Psoas muscle (tissue), 8 donors: Measurements from ENCODE around the gene MNT. TPM values are rescaled to one million over a fixed set of nuclear protein-coding genes. Genes with fewer than 3 reads are reported as not detected.

Source experiments
- ATAC-seq, 4 donors: fragments of 200-7000 bp; cut with Tn5 transposase; one replicate each; pipeline ENCODE4 v1.9.1; 2020; ENCODE audit warnings: moderate library complexity in 3 of 4, mild to moderate bottlenecking in 2 of 4
- DNase-seq, 2 donors: peaks; one replicate each; pipeline ENCODE4 v3.0.0-alpha.2; 2020
- H3K27ac ChIP-seq: fragments of 200-600 bp; one replicate; pipeline ENCODE4 v1.8.0; 2022
- H3K27me3 ChIP-seq, 3 donors: fragments of 200-600 bp in 1 of 3; one replicate each; pipeline versions ENCODE4 v1.6.1 to v1.8.0; 2013 to 2022; ENCODE audit warnings: low read length in 2 of 3, mild to moderate bottlenecking in 2 of 3, moderate library complexity in 1 of 3; ENCODE audit not compliant: insufficient read depth in 3 of 3
- H3K36me3 ChIP-seq, 2 donors: fragments of 200-600 bp in 1 of 2; one replicate each; pipeline versions ENCODE4 v1.6.1 to v1.8.0; 2013 to 2022; ENCODE audit warnings: low read depth in 1 of 2, mild to moderate bottlenecking in 1 of 2, moderate library complexity in 1 of 2; ENCODE audit not compliant: insufficient read depth in 1 of 2
- H3K4me1 ChIP-seq: fragments of 200-600 bp; one replicate; pipeline ENCODE4 v1.8.0; 2022
- H3K4me3 ChIP-seq: fragments of 200-600 bp; one replicate; pipeline ENCODE4 v1.8.0; 2022; ENCODE audit warnings: mild to moderate bottlenecking
- H3K9me3 ChIP-seq: fragments of 200-600 bp; one replicate; pipeline ENCODE4 v1.8.0; 2022
- CTCF ChIP-seq: fragments of 200-600 bp; IDR thresholded peaks from one replicate; pipeline ENCODE4 v1.8.0; 2022; ENCODE audit warnings: antibody characterized with exemption
- WGBS, 3 donors: extraction: QIAGEN DNeasy Blood & Tissue Kit; methylation state at CpG; one replicate each; pipeline versions ENCODE4 v1.1.6 to v1.1.7; 2013; 5-methylcytosine and 5-hydroxymethylcytosine counted together
- intact Hi-C, 2 donors: fragments of 100-400 bp; cut with DNase I; formaldehyde crosslinking; loops; one replicate each; pipeline versions ENCODE4 v1.11.0 to v1.14.2; 2022
- polyA plus RNA-seq, 3 donors: library from polyadenylated mRNA; stranded (reverse); fragments of 200-250 nt; gene quantifications; one replicate each; pipeline ENCODE4 v1.2.3, GENCODE V29; 2013
- total RNA-seq, 4 donors: library from RNA; stranded (reverse); fragmentation: NEBNext Ultra II Directional in 2 of 4; extraction: Animal tissue kit (Norgen Biotek cat#: 25700) in 2 of 4; gene quantifications; one replicate each; pipeline versions ENCODE4 v1.2.1 to v1.2.4, GENCODE V29; 2021 to 2023
- donor health status: healthy with polysubstance abuse.
- donor health status: DM: no; HTN: no; CAD: no; lungs with moderate emphysema.
- donor health status: Bipolar disorder and iron deficiency.
- donor health status: healthy.
- donor health status: DM: yes; HTN: yes; CAD: no.
- donor health status: DM: no; HTN: no; CAD: no.
- donor health status: DM: no; HTN: no; CAD: no.
- donor health status: DM: yes; HTN: yes; CAD: no.

The MNT gene
- total and polyA plus RNA-seq, 7 donors, result 2.5 to 11.7 (median 7.0) TPM

- DNase-seq (no peak), ATAC-seq (no peak)
- intact Hi-C loops, result loop anchor here in 1 of 2 donors (10.0 kb wide), 1 partner anchor 578 kb away; no protein-coding TSS in a partner anchor
- TF ChIP-seq CTCF, result no peak
- H3K27ac ChIP-seq, result no peak overlapping the region
- H3K27me3 ChIP-seq, result no peaks in the 10 kb centered on the region
- WGBS, 3 donors, result 37 to 54% (median 45%) methylated on average over 2 of the region's 2 CpGs
- no peaks in the 10 kb centered on the region for H3K9me3 ChIP-seq
- H3K4me3 ChIP-seq, result no peak overlapping the region
- peaks cover 0 to 6% of the 10 kb centered on the region in 2 donors for H3K36me3 ChIP-seq
- peaks cover 4% of the 10 kb centered on the region for H3K4me1 ChIP-seq
These were observed 26.4 kb upstream of the MNT start for GRCh38 chr17:2427215-2427614.

- intact Hi-C loops, result loop anchor here in 1 of 2 donors (10.0 kb wide), 1 partner anchor 582 kb away; no protein-coding TSS in a partner anchor
- H3K36me3 ChIP-seq, result peaks cover 0 to 21% of the 10 kb centered on the region in 2 donors
- WGBS, 3 donors, result 82 to 89% (median 86%) methylated on average over 6 of the region's 6 CpGs
- H3K9me3 ChIP-seq, result no peaks in the 10 kb centered on the region
- no peak for ATAC-seq
- H3K4me3 ChIP-seq, result no peak overlapping the region
- DNase-seq, result no peak
- H3K4me1 ChIP-seq, result peaks cover 15% of the 10 kb centered on the region
- no peak for TF ChIP-seq CTCF
- no peak overlapping the region for H3K27ac ChIP-seq
- no peaks in the 10 kb centered on the region for H3K27me3 ChIP-seq
These were observed 22.4 kb upstream of the MNT start for GRCh38 chr17:2423271-2423670.

- H3K9me3 ChIP-seq, result no peaks in the 10 kb centered on the region
- ATAC-seq (peak; percentile 62 to 74 (median 66)), DNase-seq (peak in 1 of 2 donors; percentile 73)
- peaks cover 0 to 21% of the 10 kb centered on the region in 2 donors for H3K36me3 ChIP-seq
- H3K27me3 ChIP-seq, result no peaks in the 10 kb centered on the region
- no peak overlapping the region for H3K4me3 ChIP-seq
- peaks cover 20% of the 10 kb centered on the region for H3K4me1 ChIP-seq
- 64 to 86% (median 65%) methylated on average over 27 of the region's 27 CpGs for WGBS, 3 donors
- intact Hi-C loops, result loop anchor here in 1 of 2 donors (10.0 kb wide), 1 partner anchor 583 kb away; no protein-coding TSS in a partner anchor
- H3K27ac ChIP-seq, result no peak overlapping the region
- TF ChIP-seq CTCF, result peak; percentile 38
These were observed 20.7 kb upstream of the MNT start for GRCh38 chr17:2421315-2422147.

GRCh38 chr17:2420176-2420575 is 19.3 kb upstream of the MNT start:
- DNase-seq (no peak), ATAC-seq (no peak)
- Histone ChIP-seq H3K4me3 (no peak overlapping the region), H3K4me1 (peaks cover 25% of the 10 kb centered on the region), H3K27me3 (no peaks in the 10 kb centered on the region), H3K36me3 (peaks cover 0 to 21% of the 10 kb centered on the region in 2 donors), H3K27ac (no peak overlapping the region), H3K9me3 (no peaks in the 10 kb centered on the region)
- WGBS, 3 donors, result 57 to 69% (median 65%) methylated on average over 12 of the region's 12 CpGs
- intact Hi-C loops, result loop anchor here in 1 of 2 donors (10.0 kb wide), 1 partner anchor 585 kb away; no protein-coding TSS in a partner anchor
- no peak for TF ChIP-seq CTCF
